Neural cell (in vitro differentiated cells): ENCODE data around the gene HS6ST3. TPM values are rescaled to one million over a fixed set of nuclear protein-coding genes. Genes with fewer than 3 reads are reported as not detected.

Source experiments
- H2AFZ ChIP-seq: fragments of 200-600, 300-800 bp; sonication (generic), shearing (Covaris generic); 2 replicates; pipeline ENCODE4 v1.6.0; 2014; ENCODE audit warnings: low read depth, mild to moderate bottlenecking, antibody characterized with exemption, low read length, moderate library complexity
- H3F3A ChIP-seq: fragments of 200-600 bp; shearing (Covaris generic); 2 replicates; pipeline ENCODE4 v1.6.1; 2016; ENCODE audit warnings: mild to moderate bottlenecking, moderate library complexity, mixed read lengths, antibody characterized with exemption, low read length; ENCODE audit not compliant: insufficient read depth, poor library complexity, severe bottlenecking
- H3K27ac ChIP-seq: fragments of 200-600, 300-800 bp; sonication (generic), shearing (Covaris generic); 2 replicates; pipeline ENCODE4 v1.5.1; 2014; ENCODE audit warnings: mild to moderate bottlenecking, low read length, moderate library complexity
- H3K27me3 ChIP-seq: fragments of 300-800, 200-600 bp; sonication (generic), shearing (Covaris generic); 2 replicates; pipeline ENCODE4 v1.6.0; 2014; ENCODE audit warnings: mild to moderate bottlenecking, low read depth, low read length, moderate library complexity; ENCODE audit not compliant: insufficient read depth
- H3K36me3 ChIP-seq: fragments of 300-800, 200-600 bp; sonication (generic), shearing (Covaris generic); 2 replicates; pipeline ENCODE4 v1.5.1; 2014; ENCODE audit warnings: mild to moderate bottlenecking, antibody characterized with exemption, low read length, moderate library complexity; ENCODE audit not compliant: insufficient read depth
- H3K4me2 ChIP-seq: fragments of 300-800, 200-600 bp; sonication (generic), shearing (Covaris generic); 2 replicates; pipeline ENCODE4 v1.6.0; 2014; ENCODE audit warnings: mild to moderate bottlenecking, low read length
- H3K4me3 ChIP-seq: fragments of 300-800, 200-600 bp; sonication (generic), shearing (Covaris generic); 2 replicates; pipeline ENCODE4 v1.5.1; 2014; ENCODE audit warnings: mild to moderate bottlenecking, low read length, moderate library complexity
- H3K79me2 ChIP-seq: fragments of 200-600 bp; shearing (Covaris generic); replicated peaks from 2 replicates; pipeline ENCODE4 v1.6.0; 2014; ENCODE audit warnings: mild to moderate bottlenecking, low read length, moderate library complexity; ENCODE audit not compliant: insufficient read depth
- H3K9ac ChIP-seq: fragments of 300-800, 200-600 bp; sonication (generic), shearing (Covaris generic); 2 replicates; pipeline ENCODE4 v1.6.1; 2016; ENCODE audit warnings: mild to moderate bottlenecking, low read length, mixed read lengths
- H3K9me2 ChIP-seq: fragments of 200-600 bp; shearing (Covaris generic); 2 replicates; pipeline ENCODE4 v1.6.1; 2016; ENCODE audit warnings: mild to moderate bottlenecking, low read length, mixed read lengths; ENCODE audit not compliant: insufficient read depth
- H3K9me3 ChIP-seq: fragments of 200-600, 300-800 bp; sonication (generic), shearing (Covaris generic); 2 replicates; pipeline ENCODE4 v1.6.1; 2016; ENCODE audit warnings: mild to moderate bottlenecking, mixed run types, low read length, moderate library complexity, mixed read lengths
- H4K20me1 ChIP-seq: fragments of 200-600 bp; shearing (Covaris generic); 2 replicates; pipeline ENCODE4 v1.6.1; 2016; ENCODE audit warnings: mild to moderate bottlenecking, mixed run types; ENCODE audit not compliant: insufficient read depth
- CTCF ChIP-seq: fragments of 450-650 bp; IDR thresholded peaks from 2 replicates; pipeline ENCODE4 v1.5.1; 2014; ENCODE audit warnings: antibody characterized with exemption, mild to moderate bottlenecking, moderate library complexity; ENCODE audit not compliant: poor library complexity, severe bottlenecking
- EP300 ChIP-seq: fragments of 450-650 bp; conservative IDR thresholded peaks from 2 replicates; pipeline ENCODE4 v1.6.1; 2014; ENCODE audit warnings: antibody characterized with exemption, mild to moderate bottlenecking, moderate library complexity; ENCODE audit not compliant: poor library complexity, severe bottlenecking
- EZH2 ChIP-seq: fragments of 200-600, 300-800 bp; shearing (Covaris generic), sonication (generic); IDR thresholded peaks from 2 replicates; pipeline ENCODE4 v1.6.1; 2014; ENCODE audit warnings: antibody characterized with exemption, low read length, borderline replicate concordance, mild to moderate bottlenecking; ENCODE audit not compliant: insufficient read depth, poor library complexity, severe bottlenecking
- MXI1 ChIP-seq: fragments of 450-650 bp; conservative IDR thresholded peaks from 2 replicates; pipeline ENCODE4 v1.6.1; 2014; ENCODE audit warnings: antibody characterized with exemption, mild to moderate bottlenecking; ENCODE audit not compliant: poor library complexity, severe bottlenecking
- POLR2AphosphoS5 ChIP-seq: IDR thresholded peaks from 2 replicates; pipeline ENCODE4 v1.6.1; 2012
- RAD21 ChIP-seq: fragments of 450-650 bp; conservative IDR thresholded peaks from 2 replicates; pipeline ENCODE4 v1.6.1; 2014; ENCODE audit warnings: antibody characterized with exemption, mild to moderate bottlenecking, moderate library complexity
- SMC3 ChIP-seq: fragments of 450-650 bp; conservative IDR thresholded peaks from 2 replicates; pipeline ENCODE4 v1.6.1; 2014; ENCODE audit warnings: antibody characterized with exemption, mild to moderate bottlenecking, moderate library complexity; ENCODE audit not compliant: poor library complexity
- TAF1 ChIP-seq: IDR thresholded peaks from 2 replicates; pipeline ENCODE4 v1.6.1; 2012; ENCODE audit warnings: low read depth
- polyA plus RNA-seq: library from polyadenylated mRNA; depleted of rRNA; stranded (reverse); fragments of >200 nt; gene quantifications from 2 replicates; pipeline ENCODE4 v1.2.3, GENCODE V29; 2014
- TF ChIP-seq, protein P1 (sequence below): IDR thresholded peaks from 2 replicates; pipeline ENCODE4 v1.6.1; 2012; ENCODE audit warnings: borderline replicate concordance

Gene HS6ST3
- polyA plus RNA-seq, 1 donor from 2014 or later, result 10.9 TPM

DNA sequence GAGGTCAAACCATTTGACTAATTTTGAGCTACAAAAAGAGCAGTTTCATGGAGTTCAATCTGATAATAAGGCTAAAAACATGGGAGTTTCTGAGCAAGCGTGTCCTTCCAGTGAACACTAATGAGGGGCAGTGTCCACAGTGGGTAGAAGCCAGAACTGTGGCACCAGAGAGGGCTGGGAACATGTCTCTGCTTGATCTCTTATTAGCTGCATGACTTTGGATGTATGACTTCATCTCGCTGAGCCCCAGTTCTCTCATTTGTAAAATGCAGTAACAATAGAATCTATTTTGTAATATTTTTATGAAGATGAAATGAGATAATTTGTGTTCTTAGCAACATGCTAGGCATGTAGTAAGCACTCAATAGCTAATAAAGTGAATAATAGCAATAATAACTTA, 69.8 kb downstream of the HS6ST3 start:
- H3K9ac ChIP-seq, result no peak overlapping the region
- no peaks in the 10 kb centered on the region for H3K36me3 ChIP-seq
- no peak overlapping the region for H3K4me2 ChIP-seq
- no peak overlapping the region for H3K4me3 ChIP-seq
- TF ChIP-seq, protein P1, sequence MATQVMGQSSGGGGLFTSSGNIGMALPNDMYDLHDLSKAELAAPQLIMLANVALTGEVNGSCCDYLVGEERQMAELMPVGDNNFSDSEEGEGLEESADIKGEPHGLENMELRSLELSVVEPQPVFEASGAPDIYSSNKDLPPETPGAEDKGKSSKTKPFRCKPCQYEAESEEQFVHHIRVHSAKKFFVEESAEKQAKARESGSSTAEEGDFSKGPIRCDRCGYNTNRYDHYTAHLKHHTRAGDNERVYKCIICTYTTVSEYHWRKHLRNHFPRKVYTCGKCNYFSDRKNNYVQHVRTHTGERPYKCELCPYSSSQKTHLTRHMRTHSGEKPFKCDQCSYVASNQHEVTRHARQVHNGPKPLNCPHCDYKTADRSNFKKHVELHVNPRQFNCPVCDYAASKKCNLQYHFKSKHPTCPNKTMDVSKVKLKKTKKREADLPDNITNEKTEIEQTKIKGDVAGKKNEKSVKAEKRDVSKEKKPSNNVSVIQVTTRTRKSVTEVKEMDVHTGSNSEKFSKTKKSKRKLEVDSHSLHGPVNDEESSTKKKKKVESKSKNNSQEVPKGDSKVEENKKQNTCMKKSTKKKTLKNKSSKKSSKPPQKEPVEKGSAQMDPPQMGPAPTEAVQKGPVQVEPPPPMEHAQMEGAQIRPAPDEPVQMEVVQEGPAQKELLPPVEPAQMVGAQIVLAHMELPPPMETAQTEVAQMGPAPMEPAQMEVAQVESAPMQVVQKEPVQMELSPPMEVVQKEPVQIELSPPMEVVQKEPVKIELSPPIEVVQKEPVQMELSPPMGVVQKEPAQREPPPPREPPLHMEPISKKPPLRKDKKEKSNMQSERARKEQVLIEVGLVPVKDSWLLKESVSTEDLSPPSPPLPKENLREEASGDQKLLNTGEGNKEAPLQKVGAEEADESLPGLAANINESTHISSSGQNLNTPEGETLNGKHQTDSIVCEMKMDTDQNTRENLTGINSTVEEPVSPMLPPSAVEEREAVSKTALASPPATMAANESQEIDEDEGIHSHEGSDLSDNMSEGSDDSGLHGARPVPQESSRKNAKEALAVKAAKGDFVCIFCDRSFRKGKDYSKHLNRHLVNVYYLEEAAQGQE, result no peak
- no peak for TF ChIP-seq SMC3
- TF ChIP-seq EZH2, result no peak
- TF ChIP-seq POLR2AphosphoS5, result no peak
- no peak for TF ChIP-seq EP300
- TF ChIP-seq TAF1, result no peak
- TF ChIP-seq MXI1, result no peak
- TF ChIP-seq RAD21, result no peak
- TF ChIP-seq CTCF, result no peak
- H3K27ac ChIP-seq, result no peak overlapping the region
- no peaks in the 10 kb centered on the region for H3F3A ChIP-seq
- H3K79me2 ChIP-seq, result no peaks in the 10 kb centered on the region
- H3K9me2 ChIP-seq, result no peaks in the 10 kb centered on the region
- H2AFZ ChIP-seq, result no peak overlapping the region
- H3K9me3 ChIP-seq, result no peaks in the 10 kb centered on the region
- no peaks in the 10 kb centered on the region for H4K20me1 ChIP-seq
- H3K27me3 ChIP-seq, result no peaks in the 10 kb centered on the region

GRCh38 chr13:96161141-96161540, 71.2 kb downstream of the HS6ST3 start:
- no peaks in the 10 kb centered on the region for H4K20me1 ChIP-seq
- no peak overlapping the region for H3K4me3 ChIP-seq
- no peaks in the 10 kb centered on the region for H3K27me3 ChIP-seq

More at GRCh38 chr13:96161141-96161540, 71.2 kb downstream of the HS6ST3 start:
- TF ChIP-seq POLR2AphosphoS5 (no peak), EZH2 (no peak), SMC3 (no peak), MXI1 (no peak), RAD21 (no peak), EP300 (no peak), CTCF (no peak), TAF1 (no peak)
- TF ChIP-seq, protein P1, result no peak
- Histone ChIP-seq H3K36me3 (no peaks in the 10 kb centered on the region), H2AFZ (no peak overlapping the region), H3K9me3 (no peaks in the 10 kb centered on the region), H3K9ac (no peak overlapping the region), H3F3A (no peaks in the 10 kb centered on the region), H3K27ac (no peak overlapping the region), H3K4me2 (no peak overlapping the region), H3K9me2 (no peaks in the 10 kb centered on the region), H3K79me2 (no peaks in the 10 kb centered on the region)
